HepG2 (cell line): ENCODE results near the gene KRT73.

Source experiments
- ATF2 ChIP-seq: sonication (generic); formaldehyde crosslinking; IDR thresholded peaks from 2 replicates; pipeline ENCODE4 v1.4.0; 2020; ENCODE audit warnings: missing genetic modification reagents
- CTCF ChIP-seq: sonication (generic); formaldehyde crosslinking; IDR thresholded peaks from 2 replicates; pipeline ENCODE4 v1.5.0; 2020; ENCODE audit warnings: mild to moderate bottlenecking, missing genetic modification reagents, moderate library complexity
- ERF ChIP-seq: IDR thresholded peaks from 2 replicates; pipeline ENCODE4 v1.6.1; 2018; ENCODE audit warnings: missing biosample characterization, missing genetic modification reagents
- EZH2 ChIP-seq: conservative IDR thresholded peaks from 2 replicates; pipeline ENCODE4 v1.6.1; 2012; ENCODE audit warnings: mild to moderate bottlenecking, low read depth, low read length, moderate library complexity
- IKZF1 ChIP-seq: fragments of 450-650 bp; IDR thresholded peaks from 2 replicates; pipeline ENCODE4 v1.7.1; 2016
- MAZ ChIP-seq, 2 experiments: sonication (generic) in 1 of 2; formaldehyde crosslinking in 1 of 2; IDR thresholded peaks; 2 replicates each; pipeline versions ENCODE4 v1.5.0 to v1.6.1; 2012 to 2020; ENCODE audit warnings: low read depth in 2 of 2, mild to moderate bottlenecking in 2 of 2, borderline replicate concordance in 1 of 2, improper control_type of control experiment in 1 of 2, low read length in 1 of 2, missing genetic modification reagents in 1 of 2, moderate library complexity in 1 of 2
- NR2F6 ChIP-seq, 2 experiments: IDR thresholded peaks; 2 replicates each; pipeline ENCODE4 v1.6.1; 2016; ENCODE audit warnings: antibody characterized with exemption in 1 of 2, mild to moderate bottlenecking in 1 of 2
- ZBTB46 ChIP-seq: sonication (generic); formaldehyde crosslinking; IDR thresholded peaks from 2 replicates; pipeline ENCODE4 v1.4.0; 2020; ENCODE audit warnings: mild to moderate bottlenecking, missing genetic modification reagents, borderline replicate concordance
- ZNF749 ChIP-seq: sonication (generic); formaldehyde crosslinking; IDR thresholded peaks from 2 replicates; pipeline ENCODE4 v1.8.0; 2022; ENCODE audit warnings: mild to moderate bottlenecking, missing genetic modification reagents, moderate library complexity, borderline replicate concordance

GRCh38 chr12:52607314-52607713 is 11.0 kb downstream of the KRT73 start:
- TF ChIP-seq NR2F6 (IDR thresholded peaks at IDR 0.05) = no peak
- no peak for TF ChIP-seq NR2F6 (CRISPR knock-in tag; IDR thresholded peaks at IDR 0.05)
- TF ChIP-seq ZNF749 (CRISPR knock-in tag) = no peak
- no peak for TF ChIP-seq ZBTB46 (CRISPR knock-in tag)
- no peak for TF ChIP-seq EZH2
- no peak for TF ChIP-seq ATF2 (CRISPR knock-in tag)
- TF ChIP-seq CTCF (CRISPR knock-in tag) = no peak
- TF ChIP-seq IKZF1 = no peak
- no peak for TF ChIP-seq MAZ (IDR thresholded peaks at IDR 0.05; ENCODE audit: borderline replicate concordance, low read depth, low read length)
- no peak for TF ChIP-seq MAZ (CRISPR knock-in tag; IDR thresholded peaks at IDR 0.05; ENCODE audit: low read depth)
- no peak for TF ChIP-seq ERF
